Measurements from ENCODE around the gene CHODL.

CHODL gene

GRCh38 chr21:18244671-18245463 is at the start of gene CHODL:
TSS of gene CHODL (plus strand) at chr21:18244833. CDS start at chr21:18245224, 391 bp downstream.
- DNase-seq: no peak

GRCh38 chr21:18204931-18205330 is 39.7 kb upstream of the CHODL start:
- no peak for DNase-seq

GRCh38 chr21:18218331-18218730 is 26.3 kb upstream of the CHODL start:
- no peak for DNase-seq

GRCh38 chr21:18220498-18220897 is 24.1 kb upstream of the CHODL start:
- no peak for DNase-seq

GRCh38 chr21:18222346-18222745 is 22.3 kb upstream of the CHODL start:
- no peak for DNase-seq

GRCh38 chr21:18228060-18228739 is 16.4 kb upstream of the CHODL start:
- DNase-seq: no peak

GRCh38 chr21:18235545-18235944 is 9.1 kb upstream of the CHODL start:
- DNase-seq: no peak

GRCh38 chr21:18245464-18245967 is 883 bp downstream of the CHODL start:
- no peak for DNase-seq

- no peak for DNase-seq
Observed at GRCh38 chr21:18248171-18248570, 3.5 kb downstream of the CHODL start.

GRCh38 chr21:18249672-18250071 is 5.0 kb downstream of the CHODL start:
- DNase-seq: no peak

GRCh38 chr21:18251065-18251464 is 6.4 kb downstream of the CHODL start:
- DNase-seq: no peak

GRCh38 chr21:18252256-18252655 is 7.6 kb downstream of the CHODL start:
- no peak for DNase-seq

- no peak for DNase-seq
Observed at GRCh38 chr21:18252680-18253079, 8.0 kb downstream of the CHODL start.

- DNase-seq: no peak
Observed at GRCh38 chr21:18253221-18253620, 8.6 kb downstream of the CHODL start.

- no peak for DNase-seq
Observed at GRCh38 chr21:18253799-18254198, 9.2 kb downstream of the CHODL start.

- DNase-seq: no peak
Observed at GRCh38 chr21:18265944-18266343, 21.3 kb downstream of the CHODL start.

GRCh38 chr21:18267496-18267895 is 22.9 kb downstream of the CHODL start:
- no peak for DNase-seq

- no peak for DNase-seq
Observed at GRCh38 chr21:18268906-18269305, 24.3 kb downstream of the CHODL start.

- DNase-seq: no peak
Observed at GRCh38 chr21:18269856-18270255, 25.2 kb downstream of the CHODL start.

GRCh38 chr21:18273400-18273799 is 28.8 kb downstream of the CHODL start:
- DNase-seq: no peak

- DNase-seq: no peak
Observed at GRCh38 chr21:18274370-18274769, 29.7 kb downstream of the CHODL start.

- DNase-seq: no peak
Observed at GRCh38 chr21:18275781-18276180, 31.1 kb downstream of the CHODL start.

- no peak for DNase-seq
Observed at GRCh38 chr21:18285379-18285778, 40.7 kb downstream of the CHODL start.

- DNase-seq: no peak
Observed at GRCh38 chr21:18289876-18290275, 45.2 kb downstream of the CHODL start.
